HepG2 (cell line): ENCODE measurements around the gene LDLRAD4. TPM values are rescaled to one million over a fixed set of nuclear protein-coding genes. Genes with fewer than 3 reads are reported as not detected.

Experiments
- CBX5 ChIP-seq: sonication (generic); formaldehyde crosslinking; IDR thresholded peaks from 2 replicates; pipeline ENCODE4 v1.4.0; 2020; ENCODE audit warnings: missing genetic modification reagents, borderline replicate concordance
- HOXA5 ChIP-seq: sonication (generic); formaldehyde crosslinking; IDR thresholded peaks from 2 replicates; pipeline ENCODE4 v1.4.0; 2020; ENCODE audit warnings: missing genetic modification reagents
- TGIF2 ChIP-seq: IDR thresholded peaks from 2 replicates; pipeline ENCODE4 v1.6.1; 2016; ENCODE audit warnings: control low read depth, missing compliant biosample characterization
- ZFP90 ChIP-seq: sonication (generic); formaldehyde crosslinking; IDR thresholded peaks from 2 replicates; pipeline ENCODE4 v1.8.0; 2022; ENCODE audit warnings: missing genetic modification reagents, mild to moderate bottlenecking, inconsistent platforms, borderline replicate concordance
- ZNF431 ChIP-seq: sonication (generic); formaldehyde crosslinking; IDR thresholded peaks from 2 replicates; pipeline ENCODE4 v1.9.0; 2022; ENCODE audit warnings: missing genetic modification reagents, low read depth, mild to moderate bottlenecking, borderline replicate concordance
- ZNF558 ChIP-seq: sonication (generic); formaldehyde crosslinking; IDR thresholded peaks from 2 replicates; pipeline ENCODE4 v1.9.0; 2022; ENCODE audit warnings: mild to moderate bottlenecking, missing genetic modification reagents, borderline replicate concordance
- ZNF772 ChIP-seq: sonication (generic); formaldehyde crosslinking; IDR thresholded peaks from 2 replicates; pipeline ENCODE4 v1.5.0; 2020; ENCODE audit warnings: mild to moderate bottlenecking, missing genetic modification reagents
- polyA plus RNA-seq, 8 experiments: library from polyadenylated mRNA; depleted of rRNA in 3 of 8; stranded (reverse) in 7 of 8; unstranded in 1 of 8; fragments of >200 nt; fragmentation: Illumina TruSeq in 4 of 8; extraction: Trizol in 4 of 8; gene quantifications; 2 replicates each; pipeline versions ENCODE4 v1.2.1 to v1.2.3, GENCODE V29; 2011 to 2016; ENCODE audit warnings: low read depth in 4 of 8, missing spikeins in 1 of 8, mixed read lengths in 1 of 8; ENCODE audit not compliant: insufficient read depth in 1 of 8
- total RNA-seq, 5 experiments: library from RNA; depleted of rRNA; stranded (reverse); fragments of >200 nt; fragmentation: Illumina TruSeq; extraction: Trizol; gene quantifications; 2 replicates each; pipeline ENCODE4 v1.2.3, GENCODE V29; 2016; ENCODE audit warnings: low read depth in 1 of 5
- TF ChIP-seq, protein P1 (sequence below): sonication (generic); formaldehyde crosslinking; IDR thresholded peaks from 2 replicates; pipeline ENCODE4 v1.5.0; 2020; ENCODE audit warnings: mild to moderate bottlenecking, missing genetic modification reagents, borderline replicate concordance
- TF ChIP-seq, protein P2 (sequence below): sonication (generic); formaldehyde crosslinking; IDR thresholded peaks from 2 replicates; pipeline ENCODE4 v1.5.0; 2020; ENCODE audit warnings: mild to moderate bottlenecking, missing genetic modification reagents
- TF ChIP-seq, protein P3 (sequence below): IDR thresholded peaks from 2 replicates; pipeline ENCODE4 v1.6.1; 2016
- TF ChIP-seq, protein P4 (sequence below): sonication (generic); formaldehyde crosslinking; IDR thresholded peaks from 2 replicates; pipeline ENCODE4 v1.8.0; 2022; ENCODE audit warnings: missing genetic modification reagents, mild to moderate bottlenecking, inconsistent platforms, borderline replicate concordance
- TF ChIP-seq, protein P5 (sequence below): sonication (generic); formaldehyde crosslinking; IDR thresholded peaks from 2 replicates; pipeline ENCODE4 v1.4.0; 2020; ENCODE audit warnings: low read depth, mild to moderate bottlenecking, missing genetic modification reagents
- TF ChIP-seq, protein P6 (sequence below): sonication (generic); formaldehyde crosslinking; IDR thresholded peaks from 2 replicates; pipeline ENCODE4 v1.8.1; 2022; ENCODE audit warnings: low read depth, mild to moderate bottlenecking, missing genetic modification reagents

The LDLRAD4 gene
- total and polyA plus RNA-seq, 2 of the 13 experiments (the other 11 are each of a cell fraction or from before 2014, with no cell fraction given) = 13.6 to 20.9 TPM

DNA sequence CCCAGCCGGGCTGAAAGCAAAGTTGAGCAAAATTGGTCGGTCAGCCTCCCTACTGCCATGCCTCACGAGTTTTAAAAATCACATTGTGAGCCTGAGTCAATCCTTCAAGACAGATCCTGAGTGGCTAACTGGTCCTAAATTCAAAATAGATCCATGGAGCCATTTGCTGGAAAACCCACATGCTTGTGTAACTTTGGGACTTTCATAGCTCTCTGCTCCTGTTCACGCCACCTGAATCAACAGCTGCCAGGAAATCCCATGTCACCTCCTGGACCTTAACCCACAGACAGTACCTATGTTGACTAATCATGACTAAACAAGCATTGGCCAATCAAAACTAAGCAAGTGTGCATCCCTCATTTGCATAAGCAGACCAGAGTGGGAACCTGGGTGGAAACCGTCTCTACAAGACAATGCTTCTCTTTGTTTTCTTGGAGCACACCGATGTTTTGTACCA lies 42.8 kb upstream of the LDLRAD4 start (continued):
- TF ChIP-seq, protein P1, sequence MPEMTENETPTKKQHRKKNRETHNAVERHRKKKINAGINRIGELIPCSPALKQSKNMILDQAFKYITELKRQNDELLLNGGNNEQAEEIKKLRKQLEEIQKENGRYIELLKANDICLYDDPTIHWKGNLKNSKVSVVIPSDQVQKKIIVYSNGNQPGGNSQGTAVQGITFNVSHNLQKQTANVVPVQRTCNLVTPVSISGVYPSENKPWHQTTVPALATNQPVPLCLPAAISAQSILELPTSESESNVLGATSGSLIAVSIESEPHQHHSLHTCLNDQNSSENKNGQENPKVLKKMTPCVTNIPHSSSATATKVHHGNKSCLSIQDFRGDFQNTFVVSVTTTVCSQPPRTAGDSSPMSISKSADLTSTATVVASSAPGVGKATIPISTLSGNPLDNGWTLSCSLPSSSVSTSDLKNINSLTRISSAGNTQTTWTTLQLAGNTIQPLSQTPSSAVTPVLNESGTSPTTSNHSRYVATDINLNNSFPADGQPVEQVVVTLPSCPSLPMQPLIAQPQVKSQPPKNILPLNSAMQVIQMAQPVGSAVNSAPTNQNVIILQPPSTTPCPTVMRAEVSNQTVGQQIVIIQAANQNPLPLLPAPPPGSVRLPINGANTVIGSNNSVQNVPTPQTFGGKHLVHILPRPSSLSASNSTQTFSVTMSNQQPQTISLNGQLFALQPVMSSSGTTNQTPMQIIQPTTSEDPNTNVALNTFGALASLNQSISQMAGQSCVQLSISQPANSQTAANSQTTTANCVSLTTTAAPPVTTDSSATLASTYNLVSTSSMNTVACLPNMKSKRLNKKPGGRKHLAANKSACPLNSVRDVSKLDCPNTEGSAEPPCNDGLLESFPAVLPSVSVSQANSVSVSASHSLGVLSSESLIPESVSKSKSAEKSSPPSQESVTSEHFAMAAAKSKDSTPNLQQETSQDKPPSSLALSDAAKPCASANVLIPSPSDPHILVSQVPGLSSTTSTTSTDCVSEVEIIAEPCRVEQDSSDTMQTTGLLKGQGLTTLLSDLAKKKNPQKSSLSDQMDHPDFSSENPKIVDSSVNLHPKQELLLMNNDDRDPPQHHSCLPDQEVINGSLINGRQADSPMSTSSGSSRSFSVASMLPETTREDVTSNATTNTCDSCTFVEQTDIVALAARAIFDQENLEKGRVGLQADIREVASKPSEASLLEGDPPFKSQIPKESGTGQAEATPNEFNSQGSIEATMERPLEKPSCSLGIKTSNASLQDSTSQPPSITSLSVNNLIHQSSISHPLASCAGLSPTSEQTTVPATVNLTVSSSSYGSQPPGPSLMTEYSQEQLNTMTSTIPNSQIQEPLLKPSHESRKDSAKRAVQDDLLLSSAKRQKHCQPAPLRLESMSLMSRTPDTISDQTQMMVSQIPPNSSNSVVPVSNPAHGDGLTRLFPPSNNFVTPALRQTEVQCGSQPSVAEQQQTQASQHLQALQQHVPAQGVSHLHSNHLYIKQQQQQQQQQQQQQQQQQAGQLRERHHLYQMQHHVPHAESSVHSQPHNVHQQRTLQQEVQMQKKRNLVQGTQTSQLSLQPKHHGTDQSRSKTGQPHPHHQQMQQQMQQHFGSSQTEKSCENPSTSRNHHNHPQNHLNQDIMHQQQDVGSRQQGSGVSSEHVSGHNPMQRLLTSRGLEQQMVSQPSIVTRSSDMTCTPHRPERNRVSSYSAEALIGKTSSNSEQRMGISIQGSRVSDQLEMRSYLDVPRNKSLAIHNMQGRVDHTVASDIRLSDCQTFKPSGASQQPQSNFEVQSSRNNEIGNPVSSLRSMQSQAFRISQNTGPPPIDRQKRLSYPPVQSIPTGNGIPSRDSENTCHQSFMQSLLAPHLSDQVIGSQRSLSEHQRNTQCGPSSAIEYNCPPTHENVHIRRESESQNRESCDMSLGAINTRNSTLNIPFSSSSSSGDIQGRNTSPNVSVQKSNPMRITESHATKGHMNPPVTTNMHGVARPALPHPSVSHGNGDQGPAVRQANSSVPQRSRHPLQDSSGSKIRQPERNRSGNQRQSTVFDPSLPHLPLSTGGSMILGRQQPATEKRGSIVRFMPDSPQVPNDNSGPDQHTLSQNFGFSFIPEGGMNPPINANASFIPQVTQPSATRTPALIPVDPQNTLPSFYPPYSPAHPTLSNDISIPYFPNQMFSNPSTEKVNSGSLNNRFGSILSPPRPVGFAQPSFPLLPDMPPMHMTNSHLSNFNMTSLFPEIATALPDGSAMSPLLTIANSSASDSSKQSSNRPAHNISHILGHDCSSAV = no peak
- TF ChIP-seq, protein P2, sequence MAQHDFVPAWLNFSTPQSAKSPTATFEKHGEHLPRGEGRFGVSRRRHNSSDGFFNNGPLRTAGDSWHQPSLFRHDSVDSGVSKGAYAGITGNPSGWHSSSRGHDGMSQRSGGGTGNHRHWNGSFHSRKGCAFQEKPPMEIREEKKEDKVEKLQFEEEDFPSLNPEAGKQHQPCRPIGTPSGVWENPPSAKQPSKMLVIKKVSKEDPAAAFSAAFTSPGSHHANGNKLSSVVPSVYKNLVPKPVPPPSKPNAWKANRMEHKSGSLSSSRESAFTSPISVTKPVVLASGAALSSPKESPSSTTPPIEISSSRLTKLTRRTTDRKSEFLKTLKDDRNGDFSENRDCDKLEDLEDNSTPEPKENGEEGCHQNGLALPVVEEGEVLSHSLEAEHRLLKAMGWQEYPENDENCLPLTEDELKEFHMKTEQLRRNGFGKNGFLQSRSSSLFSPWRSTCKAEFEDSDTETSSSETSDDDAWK (CRISPR knock-in tag) = no peak
- no peak for TF ChIP-seq ZNF772
- no peak; the same call in 1 of the 2 replicates for TF ChIP-seq CBX5 (CRISPR knock-in tag)
- no peak for TF ChIP-seq HOXA5 (CRISPR knock-in tag)
- TF ChIP-seq, protein P3, sequence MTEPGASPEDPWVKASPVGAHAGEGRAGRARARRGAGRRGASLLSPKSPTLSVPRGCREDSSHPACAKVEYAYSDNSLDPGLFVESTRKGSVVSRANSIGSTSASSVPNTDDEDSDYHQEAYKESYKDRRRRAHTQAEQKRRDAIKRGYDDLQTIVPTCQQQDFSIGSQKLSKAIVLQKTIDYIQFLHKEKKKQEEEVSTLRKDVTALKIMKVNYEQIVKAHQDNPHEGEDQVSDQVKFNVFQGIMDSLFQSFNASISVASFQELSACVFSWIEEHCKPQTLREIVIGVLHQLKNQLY (CRISPR knock-in tag) = peak; percentile 86
- TF ChIP-seq, protein P4, sequence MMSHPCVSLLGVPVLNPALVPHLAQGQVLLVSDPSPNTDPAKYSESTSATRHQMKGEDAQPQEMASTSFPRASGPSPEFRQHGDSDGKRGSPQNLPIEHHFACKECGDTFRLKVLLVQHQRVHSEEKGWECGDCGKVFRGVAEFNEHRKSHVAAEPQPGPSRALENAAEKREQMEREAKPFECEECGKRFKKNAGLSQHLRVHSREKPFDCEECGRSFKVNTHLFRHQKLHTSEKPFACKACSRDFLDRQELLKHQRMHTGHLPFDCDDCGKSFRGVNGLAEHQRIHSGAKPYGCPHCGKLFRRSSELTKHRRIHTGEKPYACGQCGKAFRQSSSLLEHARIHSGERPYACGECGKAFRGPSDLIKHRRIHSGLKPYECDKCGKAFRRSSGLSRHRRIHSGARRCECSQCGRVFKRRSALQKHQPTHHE (CRISPR knock-in tag) = no peak
- TF ChIP-seq, protein P5, sequence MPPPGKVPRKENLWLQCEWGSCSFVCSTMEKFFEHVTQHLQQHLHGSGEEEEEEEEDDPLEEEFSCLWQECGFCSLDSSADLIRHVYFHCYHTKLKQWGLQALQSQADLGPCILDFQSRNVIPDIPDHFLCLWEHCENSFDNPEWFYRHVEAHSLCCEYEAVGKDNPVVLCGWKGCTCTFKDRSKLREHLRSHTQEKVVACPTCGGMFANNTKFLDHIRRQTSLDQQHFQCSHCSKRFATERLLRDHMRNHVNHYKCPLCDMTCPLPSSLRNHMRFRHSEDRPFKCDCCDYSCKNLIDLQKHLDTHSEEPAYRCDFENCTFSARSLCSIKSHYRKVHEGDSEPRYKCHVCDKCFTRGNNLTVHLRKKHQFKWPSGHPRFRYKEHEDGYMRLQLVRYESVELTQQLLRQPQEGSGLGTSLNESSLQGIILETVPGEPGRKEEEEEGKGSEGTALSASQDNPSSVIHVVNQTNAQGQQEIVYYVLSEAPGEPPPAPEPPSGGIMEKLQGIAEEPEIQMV (CRISPR knock-in tag) = peak; percentile 93
- 0 out of 2 replicates have a peak, but pooled peaks have one; percentile 44 for TF ChIP-seq ZNF431 (CRISPR knock-in tag)
- TF ChIP-seq, protein P6, sequence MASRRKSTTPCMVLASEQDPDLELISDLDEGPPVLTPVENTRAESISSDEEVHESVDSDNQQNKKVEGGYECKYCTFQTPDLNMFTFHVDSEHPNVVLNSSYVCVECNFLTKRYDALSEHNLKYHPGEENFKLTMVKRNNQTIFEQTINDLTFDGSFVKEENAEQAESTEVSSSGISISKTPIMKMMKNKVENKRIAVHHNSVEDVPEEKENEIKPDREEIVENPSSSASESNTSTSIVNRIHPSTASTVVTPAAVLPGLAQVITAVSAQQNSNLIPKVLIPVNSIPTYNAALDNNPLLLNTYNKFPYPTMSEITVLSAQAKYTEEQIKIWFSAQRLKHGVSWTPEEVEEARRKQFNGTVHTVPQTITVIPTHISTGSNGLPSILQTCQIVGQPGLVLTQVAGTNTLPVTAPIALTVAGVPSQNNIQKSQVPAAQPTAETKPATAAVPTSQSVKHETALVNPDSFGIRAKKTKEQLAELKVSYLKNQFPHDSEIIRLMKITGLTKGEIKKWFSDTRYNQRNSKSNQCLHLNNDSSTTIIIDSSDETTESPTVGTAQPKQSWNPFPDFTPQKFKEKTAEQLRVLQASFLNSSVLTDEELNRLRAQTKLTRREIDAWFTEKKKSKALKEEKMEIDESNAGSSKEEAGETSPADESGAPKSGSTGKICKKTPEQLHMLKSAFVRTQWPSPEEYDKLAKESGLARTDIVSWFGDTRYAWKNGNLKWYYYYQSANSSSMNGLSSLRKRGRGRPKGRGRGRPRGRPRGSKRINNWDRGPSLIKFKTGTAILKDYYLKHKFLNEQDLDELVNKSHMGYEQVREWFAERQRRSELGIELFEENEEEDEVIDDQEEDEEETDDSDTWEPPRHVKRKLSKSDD (CRISPR knock-in tag) = no peak
- peak; percentile 88; the same call in 1 of the 2 replicates for TF ChIP-seq TGIF2
- no peak for TF ChIP-seq ZFP90 (CRISPR knock-in tag)
- TF ChIP-seq ZNF558 (CRISPR knock-in tag) = no peak
